ENCODE data around the gene DPYD.

DPYD gene

GRCh38 chr1:97163591-97164275 lies 757.1 kb downstream of the DPYD start:
- H3K4me3 ChIP-seq (ENCODE audit: low read depth, low read length) = no peak overlapping the region
- in situ Hi-C loops (cut with HindIII; ENCODE audit: low sequenced_read_pairs) = no loop called here
- TF ChIP-seq, protein P1, sequence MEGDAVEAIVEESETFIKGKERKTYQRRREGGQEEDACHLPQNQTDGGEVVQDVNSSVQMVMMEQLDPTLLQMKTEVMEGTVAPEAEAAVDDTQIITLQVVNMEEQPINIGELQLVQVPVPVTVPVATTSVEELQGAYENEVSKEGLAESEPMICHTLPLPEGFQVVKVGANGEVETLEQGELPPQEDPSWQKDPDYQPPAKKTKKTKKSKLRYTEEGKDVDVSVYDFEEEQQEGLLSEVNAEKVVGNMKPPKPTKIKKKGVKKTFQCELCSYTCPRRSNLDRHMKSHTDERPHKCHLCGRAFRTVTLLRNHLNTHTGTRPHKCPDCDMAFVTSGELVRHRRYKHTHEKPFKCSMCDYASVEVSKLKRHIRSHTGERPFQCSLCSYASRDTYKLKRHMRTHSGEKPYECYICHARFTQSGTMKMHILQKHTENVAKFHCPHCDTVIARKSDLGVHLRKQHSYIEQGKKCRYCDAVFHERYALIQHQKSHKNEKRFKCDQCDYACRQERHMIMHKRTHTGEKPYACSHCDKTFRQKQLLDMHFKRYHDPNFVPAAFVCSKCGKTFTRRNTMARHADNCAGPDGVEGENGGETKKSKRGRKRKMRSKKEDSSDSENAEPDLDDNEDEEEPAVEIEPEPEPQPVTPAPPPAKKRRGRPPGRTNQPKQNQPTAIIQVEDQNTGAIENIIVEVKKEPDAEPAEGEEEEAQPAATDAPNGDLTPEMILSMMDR (IDR thresholded peaks at IDR 0.05; ENCODE audit: low read depth, low read length) = no peak
- no peak for DNase-seq (ENCODE audit: low read depth, low spot score)

- TF ChIP-seq, protein P1 (IDR thresholded peaks at IDR 0.05; ENCODE audit: low read depth, low read length) = no peak
- no peak for DNase-seq (ENCODE audit: low read depth, low spot score)
- in situ Hi-C loops (cut with HindIII; ENCODE audit: low sequenced_read_pairs) = no loop called here
- no peak overlapping the region for H3K4me3 ChIP-seq (ENCODE audit: low read depth, low read length)
Observed at GRCh38 chr1:97160818-97161217, 760.0 kb downstream of the DPYD start.

- TF ChIP-seq, protein P1 (IDR thresholded peaks at IDR 0.05; ENCODE audit: low read depth, low read length) = no peak
Observed at GRCh38 chr1:97159342-97159741, 761.5 kb downstream of the DPYD start.

GRCh38 chr1:97158691-97159096 lies 762.1 kb downstream of the DPYD start:
- H3K4me3 ChIP-seq (ENCODE audit: low read depth, low read length) = no peak overlapping the region
- TF ChIP-seq, protein P1 (IDR thresholded peaks at IDR 0.05; ENCODE audit: low read depth, low read length) = no peak
- in situ Hi-C loops (cut with HindIII; ENCODE audit: low sequenced_read_pairs) = no loop called here
- no peak for DNase-seq (ENCODE audit: low read depth, low spot score)

More at GRCh38 chr1:97159342-97159741, 761.5 kb downstream of the DPYD start:
- in situ Hi-C loops (cut with HindIII; ENCODE audit: low sequenced_read_pairs) = no loop called here
- DNase-seq (ENCODE audit: low read depth, low spot score) = no peak
- H3K4me3 ChIP-seq (ENCODE audit: low read depth, low read length) = no peak overlapping the region

DNA sequence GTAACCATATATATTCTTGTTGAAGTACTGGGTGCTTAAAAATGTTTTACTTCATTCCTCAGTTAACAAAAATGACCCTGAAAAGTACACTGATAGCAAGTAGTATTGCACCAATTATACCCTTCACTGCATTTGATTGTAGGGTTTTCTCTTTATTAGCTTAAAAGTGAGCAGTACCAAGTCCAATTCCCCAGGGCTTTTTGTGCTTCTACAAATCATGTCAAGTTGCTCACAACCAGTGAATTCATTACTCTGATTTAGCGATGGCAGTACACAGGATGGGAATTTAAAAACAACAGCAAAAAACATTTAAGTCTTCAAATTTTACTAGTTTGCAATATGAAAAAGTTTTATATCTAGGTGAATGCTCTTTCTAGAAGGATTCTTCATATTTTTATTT lies 762.8 kb downstream of the DPYD start:
- in situ Hi-C loops (cut with HindIII; ENCODE audit: low sequenced_read_pairs) = no loop called here
- no peak overlapping the region for H3K4me3 ChIP-seq (ENCODE audit: low read depth, low read length)
- TF ChIP-seq, protein P1 (IDR thresholded peaks at IDR 0.05; ENCODE audit: low read depth, low read length) = no peak
- DNase-seq (ENCODE audit: low read depth, low spot score) = no peak

DNA sequence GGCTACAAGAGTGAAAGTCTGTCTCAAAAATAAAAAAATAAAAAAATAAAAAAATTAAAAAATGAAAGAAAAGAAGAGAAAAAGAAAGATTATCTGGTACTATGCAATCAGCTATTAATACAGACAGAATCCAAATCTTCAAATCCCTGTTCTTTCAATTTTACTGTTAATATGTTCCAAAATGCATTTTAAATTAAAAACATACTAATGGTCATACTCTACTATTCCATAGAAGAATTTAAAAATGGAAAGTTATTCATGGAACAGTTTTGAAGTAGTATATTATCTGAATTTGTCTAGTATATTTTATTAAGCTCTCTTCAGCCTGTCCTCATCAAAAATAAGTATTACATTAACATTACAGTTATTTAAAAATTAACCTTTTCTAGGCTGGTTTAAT lies 769.2 kb downstream of the DPYD start:
- no peak for DNase-seq (ENCODE audit: low read depth, low spot score)
- no peak overlapping the region for H3K4me3 ChIP-seq (ENCODE audit: low read depth, low read length)
- TF ChIP-seq, protein P1 (IDR thresholded peaks at IDR 0.05; ENCODE audit: low read depth, low read length) = no peak
- in situ Hi-C loops (cut with HindIII; ENCODE audit: low sequenced_read_pairs) = no loop called here
